GM21515 (cell line): ENCODE results near the gene PLOD2.

Source experiments
- ATAC-seq: cut with Tn5 transposase; IDR thresholded peaks from one replicate; pipeline ENCODE4 v1.9.1; 2021; ENCODE audit not compliant: unreplicated experiment

Gene PLOD2

GRCh38 chr3:146052056-146052790, 108.8 kb downstream of the PLOD2 start:
- ATAC-seq = no peak

- no peak for ATAC-seq
Measured at GRCh38 chr3:146050691-146051090, 110.3 kb downstream of the PLOD2 start.

GRCh38 chr3:146047485-146047884, 113.5 kb downstream of the PLOD2 start:
- no peak for ATAC-seq

GRCh38 chr3:146044046-146044445, 116.9 kb downstream of the PLOD2 start:
- ATAC-seq = no peak

GRCh38 chr3:146040630-146041029, 120.4 kb downstream of the PLOD2 start:
- ATAC-seq = no peak

- ATAC-seq = no peak
Measured at GRCh38 chr3:146037697-146038096, 123.3 kb downstream of the PLOD2 start.

GRCh38 chr3:146036281-146036680, 124.7 kb downstream of the PLOD2 start:
- no peak for ATAC-seq

- ATAC-seq = no peak
Measured at GRCh38 chr3:146035366-146035765, 125.6 kb downstream of the PLOD2 start.

- no peak for ATAC-seq
Measured at GRCh38 chr3:146033950-146034349, 127.0 kb downstream of the PLOD2 start.

- ATAC-seq = no peak
Measured at GRCh38 chr3:146026547-146026946, 134.4 kb downstream of the PLOD2 start.

GRCh38 chr3:146024260-146024659, 136.7 kb downstream of the PLOD2 start:
- no peak for ATAC-seq

- no peak for ATAC-seq
Measured at GRCh38 chr3:146020969-146021368, 140.0 kb downstream of the PLOD2 start.

GRCh38 chr3:146019508-146019907, 141.5 kb downstream of the PLOD2 start:
- no peak for ATAC-seq
